ENCODE measurements around the gene CD320. TPM values are rescaled to one million over a fixed set of nuclear protein-coding genes. Genes with fewer than 3 reads are reported as not detected.

Gene CD320
- total and polyA plus RNA-seq, 2 of the 8 experiments (the other 6 are each of a cell fraction or from before 2014, with no cell fraction given), result 80.4 to 157 TPM

GRCh38 chr19:8329996-8330395 is 21.8 kb upstream of the CD320 start (continued):
- no peak for TF ChIP-seq CHD7 (IDR thresholded peaks at IDR 0.05; ENCODE audit: insufficient replicate concordance, low read length)
- TF ChIP-seq GTF2F1 (IDR thresholded peaks at IDR 0.05; ENCODE audit: borderline replicate concordance, low read depth, low read length), result no peak

Measured in H1 (cell line).